ENCODE data around the gene RBM8A. TPM values are rescaled to one million over a fixed set of nuclear protein-coding genes. Genes with fewer than 3 reads are reported as not detected.

Gene RBM8A
- total and polyA plus RNA-seq, 2 donors (not counting 1 experiment from before 2014, with no cell fraction given), result 137 to 169 TPM

GRCh38 chr1:145946477-145946986 is 19.2 kb upstream of the RBM8A start:
- WGBS (ENCODE audit: insufficient coverage), result 88% methylated on average over 1 of the region's 4 CpGs
- Histone ChIP-seq H3K36me3 (replicated peaks in 1 of 2; ENCODE audit: control extremely low read depth in 1 of 2, control insufficient read depth in 1 of 2, extremely low read depth in 1 of 2, insufficient read depth in 2 of 2, low read length in 1 of 2) (peaks cover 3 to 27% of the 10 kb centered on the region in 2 experiments), H3K79me2 (ENCODE audit: control insufficient read depth, insufficient read depth, low read length) (peaks cover 29% of the 10 kb centered on the region), H3K4me3 (ENCODE audit: control extremely low read depth in 1 of 5, extremely low read depth in 1 of 5, insufficient read depth in 1 of 5, low read depth in 2 of 5, low read length in 4 of 5) (no peak overlapping the region), H3K9ac (ENCODE audit: low read length) (no peak overlapping the region), H3K27ac (ENCODE audit: low read length in 2 of 2) (no peak overlapping the region), H3K27me3 (replicated peaks in 1 of 4; ENCODE audit: control extremely low read depth in 1 of 4, control insufficient read depth in 3 of 4, insufficient read depth in 4 of 4, low read length in 3 of 4) (no peaks in the 10 kb centered on the region), H3K9me3 (ENCODE audit: control extremely low read depth in 1 of 3, control insufficient read depth in 2 of 3, insufficient read depth in 1 of 3, low read length in 2 of 3) (no peaks in the 10 kb centered on the region), H3K4me2 (replicated peaks; ENCODE audit: low read depth, low read length, poor library complexity, severe bottlenecking) (no peak overlapping the region), H3K4me1 (ENCODE audit: control insufficient read depth in 2 of 2, insufficient read depth in 2 of 2, low read length in 2 of 2) (no peaks in the 10 kb centered on the region), H2AFZ (ENCODE audit: insufficient read depth, low read depth, low read length, poor library complexity, severe bottlenecking) (no peak overlapping the region), H4K20me1 (ENCODE audit: control insufficient read depth, insufficient read depth, low read length, poor library complexity, severe bottlenecking) (no peaks in the 10 kb centered on the region)
- Mint-ChIP-seq H3K27ac (no peak overlapping the region), H3K27me3 (no peaks in the 10 kb centered on the region), H3K9me3 (ENCODE audit: insufficient read depth) (no peaks in the 10 kb centered on the region), H3K4me1 (peaks cover 3% of the 10 kb centered on the region), H3K4me3 (no peak overlapping the region)
- intact Hi-C loops (cut with micrococcal nuclease), result no loop called here
- TF ChIP-seq EZH2 (IDR thresholded peaks at IDR 0.05; ENCODE audit: borderline replicate concordance, insufficient read depth, low read depth, low read length, poor library complexity, severe bottlenecking) (no peak), CTCF (IDR thresholded peaks at IDR 0.05) (no peak)
- ChIA-PET POLR2A (no interaction called here), CTCF (no interaction called here)
- DNase-seq (no peak), ATAC-seq (ENCODE audit: low read depth) (no peak)

GRCh38 chr1:145944532-145944931 is 17.2 kb upstream of the RBM8A start:
- 100% methylated on average over 1 of the region's 3 CpGs for WGBS (ENCODE audit: insufficient coverage)
- peaks cover 10% of the 10 kb centered on the region for H3K79me2 ChIP-seq (ENCODE audit: control insufficient read depth, insufficient read depth, low read length)
- no peak overlapping the region for H3K4me2 ChIP-seq (replicated peaks; ENCODE audit: low read depth, low read length, poor library complexity, severe bottlenecking)
- H3K4me3 Mint-ChIP-seq, result no peak overlapping the region
- no peak overlapping the region for H3K9ac ChIP-seq (ENCODE audit: low read length)
- no peaks in the 10 kb centered on the region for H3K9me3 Mint-ChIP-seq (ENCODE audit: insufficient read depth)
- TF ChIP-seq EZH2 (IDR thresholded peaks at IDR 0.05; ENCODE audit: borderline replicate concordance, insufficient read depth, low read depth, low read length, poor library complexity, severe bottlenecking) (no peak), CTCF (IDR thresholded peaks at IDR 0.05) (no peak)
- H3K4me3 ChIP-seq (ENCODE audit: control extremely low read depth in 1 of 5, extremely low read depth in 1 of 5, insufficient read depth in 1 of 5, low read depth in 2 of 5, low read length in 4 of 5), result no peak overlapping the region
- H2AFZ ChIP-seq (ENCODE audit: insufficient read depth, low read depth, low read length, poor library complexity, severe bottlenecking), result no peak overlapping the region
- DNase-seq (no peak), ATAC-seq (ENCODE audit: low read depth) (no peak)
- H3K36me3 ChIP-seq (replicated peaks in 1 of 2; ENCODE audit: control extremely low read depth in 1 of 2, control insufficient read depth in 1 of 2, extremely low read depth in 1 of 2, insufficient read depth in 2 of 2, low read length in 1 of 2), result peaks cover 3 to 26% of the 10 kb centered on the region in 2 experiments
- no peaks in the 10 kb centered on the region for H3K27me3 Mint-ChIP-seq
- no peaks in the 10 kb centered on the region for H3K4me1 ChIP-seq (ENCODE audit: control insufficient read depth in 2 of 2, insufficient read depth in 2 of 2, low read length in 2 of 2)
- ChIA-PET POLR2A (interaction anchor here (0.6 to 0.7 kb wide), 2 partner anchors 14 to 20 kb away, joined by 3 to 5 read pairs; partner anchors contain the start of genes ANKRD34A and POLR3GL), CTCF (interaction anchor here (0.9 to 1.1 kb wide), 2 partner anchors 35 kb away, joined by 3 to 4 read pairs; no protein-coding TSS in a partner anchor)
- no peaks in the 10 kb centered on the region for H4K20me1 ChIP-seq (ENCODE audit: control insufficient read depth, insufficient read depth, low read length, poor library complexity, severe bottlenecking)
- no peak overlapping the region for H3K27ac ChIP-seq (ENCODE audit: low read length in 2 of 2)
- no peak overlapping the region for H3K27ac Mint-ChIP-seq
- no peaks in the 10 kb centered on the region for H3K9me3 ChIP-seq (ENCODE audit: control extremely low read depth in 1 of 3, control insufficient read depth in 2 of 3, insufficient read depth in 1 of 3, low read length in 2 of 3)
- H3K27me3 ChIP-seq (replicated peaks in 1 of 4; ENCODE audit: control extremely low read depth in 1 of 4, control insufficient read depth in 3 of 4, insufficient read depth in 4 of 4, low read length in 3 of 4), result no peaks in the 10 kb centered on the region
- intact Hi-C loops (cut with micrococcal nuclease), result no loop called here
- H3K4me1 Mint-ChIP-seq, result no peaks in the 10 kb centered on the region
